Mononuclear cell (primary cell): ENCODE results near the gene CA9. TPM values are rescaled to one million over a fixed set of nuclear protein-coding genes. Genes with fewer than 3 reads are reported as not detected.

Source experiments
- H3K27me3 ChIP-seq: 2 replicates; pipeline ENCODE4 v1.6.0; 2011; ENCODE audit warnings: low read length, control low read depth; ENCODE audit not compliant: insufficient read depth
- H3K4me1 ChIP-seq: 2 replicates; pipeline ENCODE4 v1.5.1; 2011; ENCODE audit warnings: mild to moderate bottlenecking, low read length, control low read depth; ENCODE audit not compliant: insufficient read depth
- H3K4me3 ChIP-seq: 2 replicates; pipeline ENCODE4 v1.5.1; 2011; ENCODE audit warnings: mild to moderate bottlenecking, low read length, moderate library complexity
- H3K9me3 ChIP-seq: 2 replicates; pipeline ENCODE4 v1.5.1; 2011; ENCODE audit warnings: low read depth, mild to moderate bottlenecking, control low read depth, low read length
- total RNA-seq: library from RNA; depleted of rRNA; stranded (reverse); fragments of >200 nt; gene quantifications from one replicate; pipeline ENCODE4 v1.2.3, GENCODE V29; 2012

CA9 gene
- total RNA-seq, 1 donor = not detected

DNA sequence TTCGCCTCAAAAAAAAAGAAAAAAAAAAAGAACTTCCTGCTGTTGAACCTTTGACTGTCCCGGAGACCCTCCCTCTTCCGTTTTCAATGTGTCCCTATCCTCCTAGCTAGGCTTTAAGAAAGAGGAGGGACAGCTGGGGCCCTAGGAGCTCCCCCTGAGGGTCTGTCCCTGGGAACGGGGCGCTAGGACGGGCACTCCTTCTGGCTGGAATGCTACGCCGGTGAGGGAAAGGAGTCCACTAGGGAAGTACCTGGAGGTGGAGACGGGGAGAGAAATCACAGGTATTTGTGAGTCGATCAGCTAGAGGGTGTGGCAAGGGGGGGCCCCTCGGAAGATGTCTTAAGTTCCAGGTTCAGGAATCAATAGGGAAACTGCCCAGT, 27.6 kb upstream of the CA9 start:
- H3K4me1 ChIP-seq = peaks cover 92% of the 10 kb centered on the region
- H3K4me3 ChIP-seq = peak overlapping the region; percentile 51

DNA sequence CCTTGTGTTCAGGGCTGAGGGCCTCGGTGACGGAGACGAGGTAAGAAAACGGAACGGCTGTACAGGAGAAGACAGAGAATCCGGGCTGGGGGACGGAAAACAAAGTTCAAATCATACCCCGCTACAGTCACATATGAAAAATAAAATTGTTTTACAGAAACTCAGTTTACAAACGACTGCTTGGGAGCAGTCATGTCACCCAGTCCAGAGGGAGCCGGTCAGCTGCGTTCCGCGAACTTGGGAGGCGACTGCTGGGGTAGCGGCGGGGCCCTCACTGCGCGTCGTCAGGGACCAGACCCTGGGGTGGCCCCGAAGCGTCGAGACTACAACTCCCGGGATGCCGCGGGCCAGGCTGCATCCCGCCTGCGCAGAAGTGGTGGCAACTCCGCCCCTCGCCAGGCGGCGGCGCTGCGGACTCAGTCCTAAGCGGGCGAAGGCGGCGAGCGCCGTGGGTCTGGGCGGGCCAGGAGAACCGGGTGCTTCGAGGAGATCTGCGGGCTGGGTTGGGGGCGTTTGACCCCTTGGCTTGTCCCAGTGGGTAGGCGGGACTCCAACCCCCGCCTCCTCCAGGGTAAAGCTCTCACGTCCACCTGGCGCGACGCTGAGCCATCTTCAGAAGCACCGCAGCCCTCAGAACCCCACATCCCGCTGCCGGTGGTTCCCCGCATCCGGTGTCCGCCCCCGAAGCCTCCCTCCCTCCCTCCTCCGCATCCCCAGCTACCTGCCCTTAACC, 27.0 kb upstream of the CA9 start:
- no peaks in the 10 kb centered on the region for H3K9me3 ChIP-seq
- H3K4me3 ChIP-seq = peak overlapping the region; percentile 51
- H3K4me1 ChIP-seq = peaks cover 92% of the 10 kb centered on the region
- no peaks in the 10 kb centered on the region for H3K27me3 ChIP-seq

More for the DNA sequence above, 27.6 kb upstream of the CA9 start:
- Histone ChIP-seq H3K9me3 (no peaks in the 10 kb centered on the region), H3K27me3 (no peaks in the 10 kb centered on the region)

DNA sequence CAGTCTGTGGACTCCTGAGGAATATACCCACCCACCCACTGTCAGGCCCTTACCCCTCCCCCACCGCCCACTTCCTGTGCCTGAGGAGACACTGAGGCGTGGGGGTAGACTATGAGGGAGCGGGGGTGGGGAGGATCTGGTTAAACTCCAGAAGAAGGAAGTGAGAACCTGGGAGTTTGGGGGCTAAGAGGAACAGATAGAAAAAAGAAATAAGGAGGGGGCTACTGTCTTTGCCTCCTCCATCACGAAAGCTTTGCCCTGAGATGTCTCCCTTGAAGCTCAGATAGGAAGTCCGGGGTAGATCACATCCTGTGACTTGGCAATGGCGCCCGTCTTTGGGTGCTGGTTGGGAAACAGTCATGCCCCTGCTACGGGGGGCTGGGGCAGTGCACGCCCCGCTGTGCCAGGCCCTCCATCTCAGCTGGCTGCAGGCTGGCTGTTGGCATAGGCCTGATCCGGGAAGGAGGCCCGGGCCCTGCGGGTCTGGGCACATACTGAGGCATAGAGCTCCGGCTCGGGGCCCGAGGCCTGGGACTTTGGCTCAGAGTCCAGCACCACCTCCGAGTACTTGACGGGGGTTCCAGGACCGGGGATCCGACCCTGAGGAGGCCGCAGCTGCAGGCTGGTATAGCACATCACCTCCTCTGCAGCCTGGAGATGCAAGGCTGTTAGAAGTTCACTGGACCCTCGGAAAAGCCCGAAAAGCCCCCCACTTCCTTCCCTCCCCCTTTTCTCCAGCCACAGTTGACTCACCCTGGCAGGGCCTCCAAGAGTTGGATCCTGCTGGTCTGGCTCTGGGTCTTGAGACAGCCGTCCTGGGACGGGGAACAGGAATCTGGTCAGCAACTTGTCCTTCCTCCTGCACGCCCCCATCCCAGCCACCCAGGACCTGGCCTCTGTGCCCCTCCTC, 24.0 kb upstream of the CA9 start:
- Histone ChIP-seq H3K4me3 (peak overlapping the region; percentile 51), H3K4me1 (peaks cover 75% of the 10 kb centered on the region), H3K9me3 (no peaks in the 10 kb centered on the region), H3K27me3 (no peaks in the 10 kb centered on the region)

DNA sequence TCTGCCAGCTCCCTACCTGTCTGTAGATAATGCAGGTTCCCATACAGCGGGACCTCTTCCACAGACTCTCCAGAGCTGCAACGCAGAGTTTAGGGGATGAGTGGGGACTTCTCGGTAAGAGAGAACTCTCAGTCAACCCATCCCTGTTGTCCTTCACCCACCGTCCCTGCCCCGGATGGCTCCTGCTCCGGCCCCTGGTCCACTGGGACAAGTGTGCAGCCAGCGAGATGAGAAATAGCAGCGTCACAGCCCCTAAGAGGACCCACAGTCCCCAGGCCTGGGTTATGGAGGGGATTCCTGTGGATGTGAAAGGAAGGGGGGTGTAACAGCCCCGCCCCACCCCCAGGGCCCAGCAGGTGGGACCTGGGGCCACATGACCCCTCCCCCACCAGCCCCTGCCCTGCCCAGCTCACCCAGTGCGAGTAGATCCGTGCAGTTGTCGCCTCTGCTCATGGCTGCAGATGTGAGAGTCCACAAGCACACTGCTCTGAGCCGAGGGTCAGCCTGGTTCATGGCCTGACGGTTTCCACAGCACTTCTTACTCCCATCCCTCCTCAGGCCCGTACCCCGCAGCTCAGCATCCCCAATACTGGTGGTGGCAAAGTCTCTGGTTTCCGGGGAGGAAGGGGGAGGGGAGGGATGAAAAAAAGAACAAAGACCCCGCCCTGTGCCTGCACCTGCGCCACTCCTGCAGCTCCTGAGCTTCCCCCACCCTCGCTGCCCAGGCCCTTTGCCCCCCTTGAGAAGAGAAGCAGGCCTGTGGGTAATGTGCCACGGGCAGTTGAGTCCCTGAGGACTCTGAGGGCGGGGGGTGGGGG, 23.2 kb upstream of the CA9 start, which contains the start of gene SIT1:
Gene SIT1, minus strand, starts transcription at position 591 of the 818 bp plus-strand sequence. Its CDS starts 78 bp downstream, at position 513.
- Histone ChIP-seq H3K27me3 (no peaks in the 10 kb centered on the region), H3K9me3 (no peaks in the 10 kb centered on the region), H3K4me1 (peaks cover 66% of the 10 kb centered on the region), H3K4me3 (peak within 1 kb of the TSS; percentile 51)

DNA sequence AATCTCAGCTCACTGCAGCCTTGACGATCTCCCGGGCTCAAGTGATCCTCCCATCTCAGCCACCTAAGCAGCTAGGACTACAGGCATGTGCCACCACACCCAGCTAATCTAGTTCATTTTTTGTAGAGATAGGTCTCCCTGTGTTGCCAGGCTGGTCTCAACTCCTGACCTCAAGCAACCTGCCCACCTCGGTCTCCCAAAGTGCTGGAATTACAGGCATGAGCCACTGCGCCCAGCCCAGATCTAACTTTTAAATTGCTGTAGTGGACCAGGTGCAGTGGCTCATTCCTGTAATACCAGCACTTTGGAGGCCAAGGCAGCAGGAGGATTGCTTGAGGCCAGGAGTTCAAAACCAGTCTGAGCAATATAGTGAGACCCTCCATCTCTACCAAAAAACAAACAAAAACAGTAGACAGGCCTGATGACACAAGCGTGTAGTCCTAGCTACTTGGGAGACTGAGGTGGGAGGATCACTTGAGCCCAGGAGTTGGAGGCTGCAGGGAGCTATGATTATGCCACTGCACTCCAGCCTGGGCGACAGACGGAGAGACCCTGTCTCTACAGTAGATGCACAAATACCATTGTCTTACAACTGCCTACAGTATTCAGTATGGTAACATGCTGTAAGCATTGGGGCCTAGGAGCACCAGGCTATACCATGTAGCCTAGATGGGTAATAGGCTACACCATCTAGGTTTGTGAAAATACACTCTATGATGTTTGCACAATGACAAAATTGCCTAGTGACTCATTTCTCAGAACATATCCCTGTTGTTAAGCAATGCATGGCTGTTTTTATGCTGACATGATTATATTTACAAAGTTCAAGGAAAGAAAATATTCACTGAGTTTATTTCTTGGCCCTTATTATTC, 21.5 kb upstream of the CA9 start:
- Histone ChIP-seq H3K4me1 (peaks cover 64% of the 10 kb centered on the region), H3K4me3 (no peak overlapping the region), H3K27me3 (no peaks in the 10 kb centered on the region), H3K9me3 (no peaks in the 10 kb centered on the region)

DNA sequence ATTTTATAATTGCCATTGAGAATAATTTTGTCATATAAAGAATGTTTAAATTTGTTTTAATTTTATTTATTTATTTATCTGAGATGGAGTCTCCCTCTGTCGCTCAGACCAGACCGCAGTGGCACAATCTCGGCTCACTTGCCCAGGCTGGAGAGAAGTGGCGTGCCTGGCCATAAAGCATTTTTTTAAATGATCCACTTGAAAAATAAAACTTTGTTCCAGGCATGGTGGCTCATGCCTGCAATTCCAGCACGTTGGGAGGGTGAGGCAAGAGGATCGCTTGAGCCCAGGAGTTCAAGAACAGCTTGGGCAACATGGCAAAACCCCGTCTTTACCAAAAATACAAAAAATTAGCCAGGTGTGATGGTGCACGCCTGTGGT, 20.9 kb upstream of the CA9 start:
- peaks cover 64% of the 10 kb centered on the region for H3K4me1 ChIP-seq
- no peak overlapping the region for H3K4me3 ChIP-seq
- no peaks in the 10 kb centered on the region for H3K9me3 ChIP-seq
- no peaks in the 10 kb centered on the region for H3K27me3 ChIP-seq

DNA sequence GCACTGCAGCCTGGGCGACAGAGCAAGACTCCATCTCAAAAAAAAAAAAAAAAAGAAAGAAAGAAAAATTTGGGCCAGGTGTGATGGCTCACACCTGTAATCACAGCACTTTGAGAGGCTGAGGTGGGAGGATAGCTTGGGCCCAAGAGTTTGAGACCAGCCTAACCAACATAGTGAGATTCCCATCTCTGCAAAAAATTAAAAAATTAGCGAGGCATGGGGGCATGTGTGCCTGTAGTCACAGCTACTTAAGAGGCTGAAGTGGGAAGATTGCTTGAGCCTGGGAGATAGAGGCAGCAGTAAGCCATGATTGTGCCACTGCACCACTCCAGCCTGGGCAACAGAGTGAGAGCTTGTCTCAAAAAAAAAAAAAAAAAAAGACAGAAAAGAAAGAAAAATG, 20.1 kb upstream of the CA9 start:
- no peaks in the 10 kb centered on the region for H3K9me3 ChIP-seq
- H3K4me3 ChIP-seq = no peak overlapping the region
- no peaks in the 10 kb centered on the region for H3K27me3 ChIP-seq
- peaks cover 57% of the 10 kb centered on the region for H3K4me1 ChIP-seq

DNA sequence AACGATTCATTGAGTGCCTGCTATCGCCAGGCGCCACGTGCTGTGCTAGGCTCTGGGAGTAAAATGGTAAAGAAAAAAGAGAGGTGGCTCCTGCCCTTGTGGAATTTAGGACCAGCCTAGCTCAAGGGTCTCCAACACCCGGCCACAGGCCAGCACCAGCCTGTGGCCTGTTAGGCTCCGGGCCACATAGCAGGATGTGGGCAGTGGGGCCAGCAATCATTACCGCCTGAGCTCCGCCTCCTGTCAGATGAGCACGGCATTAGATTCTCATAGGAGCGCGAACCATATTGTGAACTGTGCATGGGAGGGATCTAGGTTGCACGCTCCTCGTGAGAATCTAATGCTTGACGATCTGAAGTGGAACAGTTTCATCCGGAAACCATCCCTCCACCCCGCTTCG, 17.4 kb upstream of the CA9 start:
- H3K4me1 ChIP-seq = peaks cover 60% of the 10 kb centered on the region

DNA sequence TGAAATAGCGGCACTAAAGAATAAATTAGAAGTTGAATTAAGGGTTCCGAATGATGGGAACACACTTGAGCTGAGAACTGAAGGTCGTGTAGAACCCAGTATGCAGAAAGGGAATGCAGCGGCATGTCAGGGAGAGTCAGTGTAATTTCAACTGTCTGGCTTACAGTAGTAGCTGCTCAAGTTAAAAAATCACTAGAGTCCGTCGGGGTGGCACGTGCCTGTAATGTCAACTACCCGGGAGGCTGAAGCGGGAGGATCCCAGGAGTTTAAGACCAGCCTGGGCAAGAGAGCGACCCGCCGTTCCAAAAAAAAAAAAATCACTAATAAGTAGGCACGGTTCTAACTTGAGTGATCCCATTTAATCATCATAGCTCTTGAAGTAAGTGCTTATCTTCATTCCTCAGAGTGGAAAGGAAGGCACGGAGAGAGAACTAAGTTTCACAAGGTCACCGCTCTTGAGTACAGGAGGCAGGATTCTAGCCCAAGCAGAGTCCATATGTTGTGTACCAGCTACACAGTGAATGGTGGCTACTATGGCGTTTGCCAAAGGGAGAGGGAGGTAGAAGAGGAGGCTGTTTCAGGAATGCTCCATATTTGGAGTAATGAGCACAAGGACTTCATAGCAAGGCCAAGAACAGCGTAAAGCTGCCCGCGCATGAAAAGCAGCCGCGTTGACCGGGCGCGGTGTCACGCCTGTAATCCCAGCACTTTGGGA, 16.7 kb upstream of the CA9 start:
- peak overlapping the region; percentile 87 for H3K4me3 ChIP-seq
- no peaks in the 10 kb centered on the region for H3K9me3 ChIP-seq
- peaks cover 60% of the 10 kb centered on the region for H3K4me1 ChIP-seq
- no peaks in the 10 kb centered on the region for H3K27me3 ChIP-seq

More for the DNA sequence above, 17.4 kb upstream of the CA9 start:
- H3K27me3 ChIP-seq = no peaks in the 10 kb centered on the region
- H3K9me3 ChIP-seq = no peaks in the 10 kb centered on the region
- no peak overlapping the region for H3K4me3 ChIP-seq

DNA sequence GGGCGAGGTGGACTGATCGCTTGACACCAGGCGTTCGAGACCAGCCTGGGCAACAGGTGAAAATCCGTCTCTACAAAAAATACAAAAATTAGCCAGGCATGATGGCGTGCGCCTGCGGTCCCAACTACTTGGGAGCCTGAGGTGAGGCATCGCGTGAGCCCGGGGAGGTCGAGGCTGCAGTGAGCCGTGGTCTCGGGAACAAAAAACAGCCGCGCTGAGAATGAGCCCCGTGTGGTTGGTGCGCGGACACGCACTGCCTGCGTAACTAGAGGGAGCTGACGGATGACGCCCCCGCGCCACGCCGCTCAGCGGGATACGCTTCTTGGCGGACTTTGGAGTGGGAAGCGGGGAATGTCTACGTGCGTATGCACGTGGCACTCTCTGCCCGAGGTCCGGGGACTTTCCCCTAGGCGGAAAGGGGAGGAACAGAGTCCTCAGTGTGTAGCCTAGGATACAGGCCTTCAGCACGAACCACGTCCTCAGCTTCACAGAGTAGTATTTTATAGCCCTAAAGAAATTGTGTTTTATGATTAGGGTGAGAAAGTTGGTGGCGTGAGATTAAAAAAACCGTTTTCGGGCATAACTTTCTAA, 16.1 kb upstream of the CA9 start, which contains the start of gene RMRP:
Gene RMRP, minus strand, starts transcription at position 474 of the 591 bp plus-strand sequence.
- Histone ChIP-seq H3K4me3 (peak within 1 kb of the TSS; percentile 87), H3K27me3 (no peaks in the 10 kb centered on the region), H3K9me3 (no peaks in the 10 kb centered on the region), H3K4me1 (peaks cover 60% of the 10 kb centered on the region)

DNA sequence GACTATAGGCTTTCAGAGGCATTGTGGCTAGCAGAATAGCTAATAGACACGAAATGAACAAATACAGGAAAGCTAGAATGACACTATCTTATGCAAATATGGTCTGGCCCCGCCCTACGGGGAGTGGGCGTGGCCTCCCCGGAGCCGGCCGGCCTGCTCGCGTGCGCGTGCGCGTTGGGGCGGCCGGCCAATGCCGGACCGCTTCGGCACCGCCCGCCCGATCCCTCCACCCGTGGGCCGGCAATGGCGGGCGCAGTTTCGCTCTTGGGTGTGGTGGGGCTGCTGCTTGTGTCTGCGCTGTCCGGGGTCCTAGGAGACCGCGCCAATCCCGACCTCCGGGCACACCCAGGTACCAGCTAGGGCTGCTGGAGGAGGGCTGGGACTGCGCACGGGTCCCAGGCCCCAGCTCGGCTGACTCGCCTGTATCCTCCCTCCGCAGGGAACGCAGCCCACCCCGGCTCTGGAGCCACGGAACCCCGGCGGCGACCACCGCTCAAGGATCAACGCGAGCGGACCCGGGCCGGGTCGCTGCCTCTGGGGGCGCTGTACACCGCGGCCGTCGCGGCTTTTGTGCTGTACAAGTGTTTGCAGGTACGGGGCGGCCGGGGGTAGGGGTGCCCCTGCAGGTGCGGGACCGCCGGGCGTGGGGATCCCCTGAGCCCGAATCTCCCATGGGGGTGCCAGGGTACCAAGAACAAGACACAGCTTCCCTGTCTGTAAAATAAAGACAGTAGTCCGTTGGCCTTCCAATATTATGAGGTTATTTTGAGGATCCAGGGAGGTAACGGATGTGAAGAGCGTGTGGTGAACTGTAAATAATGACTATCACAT, 15.4 kb upstream of the CA9 start, which contains the start of gene CCDC107:
Gene CCDC107, plus strand, starts transcription at position 156 of the 831 bp plus-strand sequence. Its CDS starts 88 bp downstream, at position 244.
- H3K4me3 ChIP-seq = peak within 1 kb of the TSS; percentile 87
- H3K27me3 ChIP-seq = no peaks in the 10 kb centered on the region
- H3K4me1 ChIP-seq = peaks cover 64% of the 10 kb centered on the region

DNA sequence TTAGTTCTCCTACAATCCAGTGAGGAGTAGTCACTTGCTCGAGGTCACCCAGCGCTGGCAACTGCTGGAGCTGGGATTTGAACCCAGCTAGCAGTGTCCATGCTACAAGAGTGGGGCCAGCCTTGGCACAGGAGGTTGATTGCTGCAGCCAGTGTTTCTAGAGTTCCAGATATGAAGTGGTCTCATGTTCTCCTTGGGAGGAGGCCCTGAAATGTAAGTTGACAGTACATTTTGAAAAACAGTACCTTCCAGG, 14.8 kb upstream of the CA9 start:
- Histone ChIP-seq H3K4me3 (peak overlapping the region; percentile 87), H3K4me1 (peaks cover 70% of the 10 kb centered on the region)

More for the DNA sequence above, 15.4 kb upstream of the CA9 start, which contains the start of gene CCDC107:
- no peaks in the 10 kb centered on the region for H3K9me3 ChIP-seq

More for the DNA sequence above, 14.8 kb upstream of the CA9 start:
- Histone ChIP-seq H3K27me3 (no peaks in the 10 kb centered on the region), H3K9me3 (no peaks in the 10 kb centered on the region)
